ENCODE data around the gene PINK1.
A peak's percentile ranks its signal among the peaks of the same experiment; 100 is the strongest.

DNA sequence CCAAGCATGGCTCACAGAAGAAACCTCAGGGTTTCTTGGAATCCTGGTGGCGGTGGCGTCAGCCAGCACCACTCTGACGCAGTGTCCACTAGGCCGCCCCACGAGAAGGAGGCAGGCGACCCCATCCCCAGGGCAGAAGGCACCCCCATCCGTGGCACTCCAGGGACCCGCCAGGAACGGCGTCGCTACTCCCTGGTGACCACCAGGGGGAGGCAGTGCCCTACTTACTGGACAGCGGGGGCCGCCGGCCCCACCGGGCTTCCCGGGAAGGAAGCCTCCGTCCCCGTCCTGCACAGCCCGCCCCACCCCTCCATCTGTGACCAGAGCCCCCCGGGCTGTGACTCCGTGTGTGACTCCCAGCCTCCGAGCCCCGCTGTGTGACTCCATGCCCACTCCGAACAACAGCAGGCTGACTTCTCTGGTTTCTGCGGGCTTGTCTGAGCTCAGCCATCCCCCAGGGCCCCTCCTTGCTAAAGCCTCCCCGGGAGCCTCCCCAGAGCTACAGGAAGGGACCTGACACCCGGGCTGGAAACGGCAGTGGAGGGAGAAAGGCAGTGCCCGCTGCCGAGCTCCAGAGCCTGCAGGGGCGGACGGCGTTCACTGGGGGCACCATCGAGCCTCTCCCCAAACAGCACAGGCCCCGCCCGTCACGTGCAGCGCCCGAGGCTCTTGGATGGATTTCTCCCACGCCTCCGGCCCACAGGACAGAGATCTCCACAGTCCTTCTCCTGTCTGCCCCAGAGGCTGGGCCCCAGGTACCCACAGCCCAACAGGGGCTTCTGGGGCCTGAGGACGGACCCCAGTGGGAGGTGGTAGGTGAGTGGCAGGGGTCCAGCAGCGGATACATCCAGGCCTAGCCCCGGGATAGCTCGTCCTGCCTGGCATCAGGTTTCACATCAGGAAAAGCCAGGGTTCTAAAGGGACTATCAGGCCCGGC lies 63.4 kb downstream of the PINK1 start:
- TF ChIP-seq, protein P1, sequence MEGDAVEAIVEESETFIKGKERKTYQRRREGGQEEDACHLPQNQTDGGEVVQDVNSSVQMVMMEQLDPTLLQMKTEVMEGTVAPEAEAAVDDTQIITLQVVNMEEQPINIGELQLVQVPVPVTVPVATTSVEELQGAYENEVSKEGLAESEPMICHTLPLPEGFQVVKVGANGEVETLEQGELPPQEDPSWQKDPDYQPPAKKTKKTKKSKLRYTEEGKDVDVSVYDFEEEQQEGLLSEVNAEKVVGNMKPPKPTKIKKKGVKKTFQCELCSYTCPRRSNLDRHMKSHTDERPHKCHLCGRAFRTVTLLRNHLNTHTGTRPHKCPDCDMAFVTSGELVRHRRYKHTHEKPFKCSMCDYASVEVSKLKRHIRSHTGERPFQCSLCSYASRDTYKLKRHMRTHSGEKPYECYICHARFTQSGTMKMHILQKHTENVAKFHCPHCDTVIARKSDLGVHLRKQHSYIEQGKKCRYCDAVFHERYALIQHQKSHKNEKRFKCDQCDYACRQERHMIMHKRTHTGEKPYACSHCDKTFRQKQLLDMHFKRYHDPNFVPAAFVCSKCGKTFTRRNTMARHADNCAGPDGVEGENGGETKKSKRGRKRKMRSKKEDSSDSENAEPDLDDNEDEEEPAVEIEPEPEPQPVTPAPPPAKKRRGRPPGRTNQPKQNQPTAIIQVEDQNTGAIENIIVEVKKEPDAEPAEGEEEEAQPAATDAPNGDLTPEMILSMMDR (IDR thresholded peaks at IDR 0.05; ENCODE audit: low read length) = peak; percentile 84
- no peak for TF ChIP-seq EZH2 (IDR thresholded peaks at IDR 0.05; ENCODE audit: borderline replicate concordance, low read length)

Measured in OCI-LY1 (cell line).